ENCODE data around the gene PBX3.
"Not testable (repeated sequence)": the region's sequence is repeated elsewhere in the genome, so short reads cannot be mapped to it uniquely, and the experiment has no call there.

DNA sequence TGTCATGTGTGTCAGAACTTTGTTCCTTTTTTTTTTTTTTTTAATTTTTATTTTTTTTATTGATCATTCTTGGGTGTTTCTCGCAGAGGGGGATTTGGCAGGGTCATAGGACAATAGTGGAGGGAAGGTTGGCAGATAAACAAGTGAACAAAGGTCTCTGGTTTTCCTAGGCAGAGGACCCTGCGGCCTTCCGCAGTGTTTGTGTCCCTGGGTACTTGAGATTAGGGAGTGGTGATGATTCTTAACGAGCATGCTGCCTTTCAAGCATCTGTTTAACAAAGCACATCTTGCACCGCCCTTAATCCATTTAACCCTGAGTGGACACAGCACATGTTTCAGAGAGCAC is 32.0 kb downstream of the PBX3 start:
- TF ChIP-seq, protein P1, sequence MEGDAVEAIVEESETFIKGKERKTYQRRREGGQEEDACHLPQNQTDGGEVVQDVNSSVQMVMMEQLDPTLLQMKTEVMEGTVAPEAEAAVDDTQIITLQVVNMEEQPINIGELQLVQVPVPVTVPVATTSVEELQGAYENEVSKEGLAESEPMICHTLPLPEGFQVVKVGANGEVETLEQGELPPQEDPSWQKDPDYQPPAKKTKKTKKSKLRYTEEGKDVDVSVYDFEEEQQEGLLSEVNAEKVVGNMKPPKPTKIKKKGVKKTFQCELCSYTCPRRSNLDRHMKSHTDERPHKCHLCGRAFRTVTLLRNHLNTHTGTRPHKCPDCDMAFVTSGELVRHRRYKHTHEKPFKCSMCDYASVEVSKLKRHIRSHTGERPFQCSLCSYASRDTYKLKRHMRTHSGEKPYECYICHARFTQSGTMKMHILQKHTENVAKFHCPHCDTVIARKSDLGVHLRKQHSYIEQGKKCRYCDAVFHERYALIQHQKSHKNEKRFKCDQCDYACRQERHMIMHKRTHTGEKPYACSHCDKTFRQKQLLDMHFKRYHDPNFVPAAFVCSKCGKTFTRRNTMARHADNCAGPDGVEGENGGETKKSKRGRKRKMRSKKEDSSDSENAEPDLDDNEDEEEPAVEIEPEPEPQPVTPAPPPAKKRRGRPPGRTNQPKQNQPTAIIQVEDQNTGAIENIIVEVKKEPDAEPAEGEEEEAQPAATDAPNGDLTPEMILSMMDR (conservative IDR thresholded peaks at IDR 0.05 in 1 of 2, IDR thresholded peaks at IDR 0.05 in 1 of 2; ENCODE audit: low read depth in 1 of 2, low read length in 2 of 2) = not testable (repeated sequence)
- TF ChIP-seq EZH2 (IDR thresholded peaks at IDR 0.05; ENCODE audit: low read length, missing control alignments) = not testable (repeated sequence)
